Uterus (tissue), 4 donors: ENCODE measurements around the gene SH3RF3. TPM values are rescaled to one million over a fixed set of nuclear protein-coding genes. Genes with fewer than 3 reads are reported as not detected.

Experiments
- DNase-seq, 2 donors: peaks; one replicate each; pipeline ENCODE4 v3.0.0-alpha.2; 2019 to 2020
- H3K27ac ChIP-seq, 2 donors: fragments of 200-600 bp; sonication (generic); 1 replicate in 1 of 2; 2 replicates in 1 of 2; pipeline ENCODE4 v1.5.1; 2016 to 2018
- H3K27me3 ChIP-seq, 2 donors: fragments of 200-600 bp; sonication (generic); one replicate each; pipeline ENCODE4 v1.5.1; 2018 to 2019; ENCODE audit warnings: control low read depth in 1 of 2
- H3K36me3 ChIP-seq, 2 donors: fragments of 200-600 bp; sonication (generic); one replicate each; pipeline ENCODE4 v1.5.1; 2019; ENCODE audit warnings: control low read depth in 1 of 2
- H3K4me1 ChIP-seq, 2 donors: fragments of 200-600 bp; sonication (generic); one replicate each; pipeline ENCODE4 v1.5.1; 2018 to 2019; ENCODE audit warnings: control low read depth in 1 of 2
- H3K4me3 ChIP-seq, 2 donors: fragments of 200-600 bp; sonication (generic); 1 replicate in 1 of 2; 2 replicates in 1 of 2; pipeline ENCODE4 v1.5.1; 2018 to 2019; ENCODE audit warnings: mild to moderate bottlenecking in 1 of 2
- H3K9me3 ChIP-seq, 2 donors: fragments of 200-600 bp; sonication (generic); one replicate each; pipeline ENCODE4 v1.5.1; 2019; ENCODE audit warnings: control low read depth in 1 of 2
- POLR2A ChIP-seq, 2 donors: fragments of 450-650 bp; IDR thresholded peaks; one replicate each; pipeline ENCODE4 v1.6.1; 2016; ENCODE audit warnings: antibody characterized with exemption in 2 of 2, mild to moderate bottlenecking in 1 of 2, moderate library complexity in 1 of 2
- intact Hi-C: fragments of 100-400 bp; cut with DNase I; formaldehyde crosslinking; loops from one replicate; pipeline ENCODE4 v1.15.1; 2023; ENCODE audit warnings: low total_unique reads
- total RNA-seq, 4 donors: library from RNA; depleted of rRNA in 3 of 4; stranded (reverse); fragments of >200 nt in 3 of 4; gene quantifications; one replicate each; pipeline versions ENCODE4 v1.1.0 to v1.2.4, GENCODE V29; 2014 to 2023
- TF ChIP-seq, protein P1 (sequence below), 4 experiments: fragments of 200-600 bp in 2 of 4; fragments of 450-650 bp in 2 of 4; sonication (generic) in 2 of 4; IDR thresholded peaks; one replicate each; pipeline ENCODE4 v1.5.1; 2016 to 2019; ENCODE audit warnings: antibody characterized with exemption in 4 of 4, mild to moderate bottlenecking in 2 of 4, moderate library complexity in 1 of 4
- donor health status: DM: yes; HTN: yes; CAD: no.

The SH3RF3 gene
- total RNA-seq, 4 donors from 2014 or later, result 5.1 to 10.2 (median 8.7) TPM; not detected in 1

DNA sequence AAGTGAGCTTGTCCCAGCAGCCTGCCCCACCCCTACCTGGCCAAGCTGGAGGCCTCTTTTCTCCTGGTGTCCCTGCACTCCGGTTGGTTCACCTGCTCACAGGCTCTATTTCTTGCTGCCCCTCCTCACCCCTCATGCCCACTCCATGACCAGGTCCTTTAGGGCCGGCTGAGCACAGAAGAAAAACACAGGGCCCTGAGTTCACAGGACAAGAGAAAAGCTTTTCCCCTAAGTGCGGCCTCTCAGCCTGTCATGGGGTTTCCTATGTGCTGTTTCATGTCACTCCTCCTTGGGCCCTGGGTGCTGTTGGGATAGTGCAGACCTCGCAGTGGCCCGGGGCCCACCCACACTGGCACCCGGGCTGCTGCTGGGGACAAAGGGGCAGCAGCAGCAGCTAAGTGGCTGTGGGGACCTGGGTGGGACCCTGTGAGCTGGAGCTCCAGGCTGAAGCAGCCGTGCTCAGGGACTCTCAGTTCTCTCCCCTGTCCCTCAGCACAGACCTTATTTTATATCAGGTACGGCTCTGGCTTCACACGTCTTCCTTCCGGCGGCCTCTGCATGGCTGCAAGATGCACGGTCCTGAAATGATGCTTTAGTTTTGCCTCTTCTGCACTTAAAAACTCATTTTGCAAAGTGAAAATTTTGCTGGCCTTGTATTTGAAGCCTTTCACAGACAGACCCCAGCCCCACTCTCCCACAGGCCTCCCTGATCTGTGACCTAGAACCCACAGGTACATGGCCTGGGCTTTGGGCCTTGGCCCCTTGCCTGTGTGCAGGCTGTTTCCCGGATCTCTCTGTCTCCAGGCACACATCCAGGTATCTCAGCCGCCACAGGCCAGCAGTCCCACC is 71.8 kb downstream of the SH3RF3 start:
- Histone ChIP-seq H3K27ac (no peak overlapping the region), H3K27me3 (no peaks in the 10 kb centered on the region), H3K4me1 (no peaks in the 10 kb centered on the region), H3K4me3 (no peak overlapping the region), H3K9me3 (no peaks in the 10 kb centered on the region), H3K36me3 (no peaks in the 10 kb centered on the region)
- intact Hi-C loops, result no loop called here
- no peak for DNase-seq
- TF ChIP-seq, protein P1, sequence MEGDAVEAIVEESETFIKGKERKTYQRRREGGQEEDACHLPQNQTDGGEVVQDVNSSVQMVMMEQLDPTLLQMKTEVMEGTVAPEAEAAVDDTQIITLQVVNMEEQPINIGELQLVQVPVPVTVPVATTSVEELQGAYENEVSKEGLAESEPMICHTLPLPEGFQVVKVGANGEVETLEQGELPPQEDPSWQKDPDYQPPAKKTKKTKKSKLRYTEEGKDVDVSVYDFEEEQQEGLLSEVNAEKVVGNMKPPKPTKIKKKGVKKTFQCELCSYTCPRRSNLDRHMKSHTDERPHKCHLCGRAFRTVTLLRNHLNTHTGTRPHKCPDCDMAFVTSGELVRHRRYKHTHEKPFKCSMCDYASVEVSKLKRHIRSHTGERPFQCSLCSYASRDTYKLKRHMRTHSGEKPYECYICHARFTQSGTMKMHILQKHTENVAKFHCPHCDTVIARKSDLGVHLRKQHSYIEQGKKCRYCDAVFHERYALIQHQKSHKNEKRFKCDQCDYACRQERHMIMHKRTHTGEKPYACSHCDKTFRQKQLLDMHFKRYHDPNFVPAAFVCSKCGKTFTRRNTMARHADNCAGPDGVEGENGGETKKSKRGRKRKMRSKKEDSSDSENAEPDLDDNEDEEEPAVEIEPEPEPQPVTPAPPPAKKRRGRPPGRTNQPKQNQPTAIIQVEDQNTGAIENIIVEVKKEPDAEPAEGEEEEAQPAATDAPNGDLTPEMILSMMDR (IDR thresholded peaks at IDR 0.05), result no peak
- TF ChIP-seq POLR2A (IDR thresholded peaks at IDR 0.05), result no peak

GRCh38 chr2:109201465-109202327 is 72.7 kb downstream of the SH3RF3 start:
- no peak overlapping the region for H3K27ac ChIP-seq
- H3K36me3 ChIP-seq, result no peaks in the 10 kb centered on the region
- intact Hi-C loops, result no loop called here
- H3K9me3 ChIP-seq, result no peaks in the 10 kb centered on the region
- TF ChIP-seq, protein P1 (IDR thresholded peaks at IDR 0.05), result no peak
- TF ChIP-seq POLR2A (IDR thresholded peaks at IDR 0.05), result no peak
- H3K27me3 ChIP-seq, result no peaks in the 10 kb centered on the region
- no peak for DNase-seq
- no peaks in the 10 kb centered on the region for H3K4me1 ChIP-seq
- H3K4me3 ChIP-seq, result no peak overlapping the region

DNA sequence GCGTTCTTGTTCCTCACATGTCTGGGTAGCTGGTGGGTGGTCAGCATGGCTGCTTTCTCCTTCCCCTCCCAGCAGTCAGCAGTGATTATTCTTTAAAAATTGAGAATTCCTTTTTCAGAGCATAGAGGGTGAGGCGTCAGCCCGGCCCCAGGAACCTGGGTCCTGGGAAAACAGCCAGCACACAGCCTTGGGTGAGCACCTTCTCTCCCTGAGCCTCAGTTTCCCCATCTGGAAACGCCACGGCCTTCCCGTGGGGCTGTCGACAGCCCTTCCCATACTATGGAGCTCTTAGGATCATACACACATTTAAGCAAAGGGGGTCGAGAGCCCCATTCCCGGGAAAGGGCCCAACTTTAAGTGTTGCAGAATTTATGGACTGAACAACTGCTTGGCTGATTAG is 73.5 kb downstream of the SH3RF3 start:
- no peaks in the 10 kb centered on the region for H3K27me3 ChIP-seq
- H3K9me3 ChIP-seq, result no peaks in the 10 kb centered on the region
- no peak for TF ChIP-seq POLR2A (IDR thresholded peaks at IDR 0.05)
- TF ChIP-seq, protein P1 (IDR thresholded peaks at IDR 0.05), result no peak
- DNase-seq, result no peak
- H3K27ac ChIP-seq, result no peak overlapping the region
- no peaks in the 10 kb centered on the region for H3K4me1 ChIP-seq
- intact Hi-C loops, result no loop called here
- no peak overlapping the region for H3K4me3 ChIP-seq
- no peaks in the 10 kb centered on the region for H3K36me3 ChIP-seq

DNA sequence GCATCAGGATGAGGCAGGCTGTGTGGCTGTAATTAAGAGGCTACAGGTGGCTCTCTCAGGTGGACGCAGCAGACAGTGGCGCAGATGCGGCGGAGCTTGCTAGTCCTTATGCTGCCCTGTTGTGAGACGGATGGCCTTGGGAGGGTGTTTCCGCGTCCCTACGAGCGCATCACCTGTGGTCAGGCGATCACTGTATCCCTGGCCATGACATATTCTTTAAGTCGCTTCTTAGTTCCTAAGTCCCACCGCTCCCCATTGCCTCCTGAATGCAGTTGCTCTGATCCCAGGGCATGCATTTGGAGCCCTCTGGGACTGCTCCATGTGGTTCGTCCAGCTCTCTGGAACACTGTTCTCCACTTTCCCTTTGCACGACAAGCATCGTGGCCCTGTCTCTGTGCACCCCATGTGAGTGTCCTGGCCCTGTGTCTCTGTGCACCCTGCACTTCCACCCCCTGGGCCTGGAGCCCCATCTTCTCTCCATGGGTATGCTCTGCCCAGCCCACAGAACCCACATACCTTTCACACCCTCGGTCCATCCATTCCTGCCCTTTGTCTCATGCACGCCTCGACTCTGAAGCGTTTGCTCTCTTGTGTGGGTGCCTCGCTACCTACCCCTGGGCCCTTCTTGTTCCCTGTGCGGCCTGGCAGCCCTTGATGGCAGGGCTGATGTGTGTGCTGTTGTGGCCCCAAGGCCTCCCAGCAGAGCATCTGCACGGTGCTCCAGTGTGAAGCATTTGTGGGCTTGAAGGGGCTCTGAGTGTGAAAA is 74.4 kb downstream of the SH3RF3 start:
- no peak for DNase-seq
- intact Hi-C loops, result no loop called here
- H3K4me3 ChIP-seq, result no peak overlapping the region
- no peaks in the 10 kb centered on the region for H3K36me3 ChIP-seq
- no peak for TF ChIP-seq POLR2A (IDR thresholded peaks at IDR 0.05)
- TF ChIP-seq, protein P1 (IDR thresholded peaks at IDR 0.05), result no peak
- no peaks in the 10 kb centered on the region for H3K9me3 ChIP-seq
- H3K27me3 ChIP-seq, result no peaks in the 10 kb centered on the region
- no peaks in the 10 kb centered on the region for H3K4me1 ChIP-seq
- H3K27ac ChIP-seq, result no peak overlapping the region
